AG04450 (cell line): ENCODE results near the gene EDEM3. TPM values are rescaled to one million over a fixed set of nuclear protein-coding genes. Genes with fewer than 3 reads are reported as not detected.

Experiments
- CTCF ChIA-PET: fragments of 300-600, 350-600 bp; formaldehyde crosslinking; extraction: SDS; loops from one replicate; lab custom pipeline; 2022; ENCODE audit warnings: antibody characterized with exemption, inconsistent platforms; lab: Charles Lee
- POLR2A ChIA-PET: fragments of 350-600 bp; formaldehyde crosslinking; extraction: SDS; loops from one replicate; lab custom pipeline; 2021; ENCODE audit warnings: antibody characterized with exemption, inconsistent platforms; lab: Yijun Ruan, JAX
- DNase-seq: peaks from one replicate; pipeline ENCODE4 v3.0.0-alpha.2; 2011; ENCODE audit warnings: low read depth, low spot score
- H3K27ac ChIP-seq: one replicate; pipeline ENCODE4 v1.5.1; 2012; ENCODE audit warnings: low read depth, low read length, control low read depth
- H3K27me3 ChIP-seq: one replicate; pipeline ENCODE4 v1.6.0; 2012; ENCODE audit warnings: low read length; ENCODE audit not compliant: control insufficient read depth, insufficient read depth
- H3K4me3 ChIP-seq: 2 replicates; pipeline ENCODE4 v1.5.1; 2011; ENCODE audit warnings: mild to moderate bottlenecking, low read depth, low read length, control low read depth
- H3K9me3 ChIP-seq: 2 replicates; pipeline ENCODE4 v1.5.1; 2012; ENCODE audit warnings: low read length; ENCODE audit not compliant: control insufficient read depth, insufficient read depth
- polyA plus RNA-seq: library from polyadenylated mRNA; depleted of rRNA; stranded (reverse); fragments of >200 nt; gene quantifications from 2 replicates; pipeline ENCODE4 v1.2.3, GENCODE V29; 2011
- TF ChIP-seq, protein P1 (sequence below): IDR thresholded peaks from 2 replicates; pipeline ENCODE4 v1.5.1; 2011; ENCODE audit warnings: low read depth, low read length, control low read depth, inconsistent platforms

EDEM3 gene
- polyA plus RNA-seq, 1 experiment, result 26.1 TPM

DNA sequence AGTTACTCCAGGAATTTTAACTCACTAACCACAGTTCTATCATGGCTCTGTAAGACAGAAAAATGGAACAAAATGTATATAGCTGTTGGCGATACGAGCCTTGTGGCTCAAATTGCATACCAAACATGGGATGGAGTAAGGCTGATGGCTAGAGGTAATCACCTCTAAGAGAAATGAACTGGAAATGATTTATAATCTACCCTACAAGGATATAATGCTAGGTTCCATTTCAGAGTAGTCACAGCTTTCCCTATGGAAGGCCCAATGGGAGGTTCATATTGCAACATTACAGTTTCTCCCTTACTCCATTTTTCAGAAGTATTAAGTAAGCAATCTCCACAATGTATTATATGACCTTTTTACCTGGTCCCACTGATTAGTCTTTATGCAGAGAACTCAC lies 61.6 kb downstream of the EDEM3 start:
- DNase-seq, result no peak
- no peaks in the 10 kb centered on the region for H3K9me3 ChIP-seq
- ChIA-PET POLR2A (interaction anchor here (0.6 kb wide), 1 partner anchor 40 kb away, joined by 5 read pairs; no protein-coding TSS in a partner anchor), CTCF (interaction anchor here (0.6 to 3.6 kb wide), 10 partner anchors 8 to 621 kb away, joined by 3 to 35 read pairs (median 4); no protein-coding TSS in a partner anchor)
- H3K4me3 ChIP-seq, result no peak overlapping the region
- no peaks in the 10 kb centered on the region for H3K27me3 ChIP-seq
- TF ChIP-seq, protein P1, sequence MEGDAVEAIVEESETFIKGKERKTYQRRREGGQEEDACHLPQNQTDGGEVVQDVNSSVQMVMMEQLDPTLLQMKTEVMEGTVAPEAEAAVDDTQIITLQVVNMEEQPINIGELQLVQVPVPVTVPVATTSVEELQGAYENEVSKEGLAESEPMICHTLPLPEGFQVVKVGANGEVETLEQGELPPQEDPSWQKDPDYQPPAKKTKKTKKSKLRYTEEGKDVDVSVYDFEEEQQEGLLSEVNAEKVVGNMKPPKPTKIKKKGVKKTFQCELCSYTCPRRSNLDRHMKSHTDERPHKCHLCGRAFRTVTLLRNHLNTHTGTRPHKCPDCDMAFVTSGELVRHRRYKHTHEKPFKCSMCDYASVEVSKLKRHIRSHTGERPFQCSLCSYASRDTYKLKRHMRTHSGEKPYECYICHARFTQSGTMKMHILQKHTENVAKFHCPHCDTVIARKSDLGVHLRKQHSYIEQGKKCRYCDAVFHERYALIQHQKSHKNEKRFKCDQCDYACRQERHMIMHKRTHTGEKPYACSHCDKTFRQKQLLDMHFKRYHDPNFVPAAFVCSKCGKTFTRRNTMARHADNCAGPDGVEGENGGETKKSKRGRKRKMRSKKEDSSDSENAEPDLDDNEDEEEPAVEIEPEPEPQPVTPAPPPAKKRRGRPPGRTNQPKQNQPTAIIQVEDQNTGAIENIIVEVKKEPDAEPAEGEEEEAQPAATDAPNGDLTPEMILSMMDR, result no peak
- H3K27ac ChIP-seq, result no peak overlapping the region

DNA sequence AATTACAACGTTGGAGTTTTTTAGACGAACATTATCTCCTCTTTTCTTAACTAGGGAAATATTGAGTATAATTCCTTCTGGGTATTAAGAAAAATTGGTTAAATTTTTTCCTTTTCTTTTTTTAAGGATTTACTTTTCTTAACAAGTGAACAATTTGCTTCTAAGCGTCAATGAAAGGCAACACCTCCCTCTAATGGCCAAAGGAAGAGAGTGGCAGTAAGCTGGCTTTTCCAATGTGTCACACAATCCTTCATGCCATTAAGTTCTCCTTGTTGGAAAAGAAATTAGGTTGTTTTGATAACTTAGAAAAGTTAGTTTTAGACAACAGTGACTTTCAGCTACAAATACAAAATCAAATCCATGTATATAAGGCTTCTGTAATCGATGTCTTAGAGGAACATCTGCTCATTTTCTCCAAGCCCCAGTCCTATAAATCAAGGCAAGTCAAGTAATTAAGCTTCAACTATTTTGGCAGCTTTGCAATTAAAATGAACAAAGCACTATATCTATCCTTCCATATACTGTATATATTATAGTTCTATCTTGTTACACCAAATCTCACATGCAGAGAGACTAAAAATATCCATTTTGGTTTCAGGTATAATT lies 62.8 kb downstream of the EDEM3 start:
- Histone ChIP-seq H3K27ac (no peak overlapping the region), H3K27me3 (no peaks in the 10 kb centered on the region), H3K4me3 (no peak overlapping the region), H3K9me3 (no peaks in the 10 kb centered on the region)
- ChIA-PET CTCF (interaction anchor here (0.6 to 3.6 kb wide), 22 partner anchors 9 to 1036 kb away, joined by 3 to 35 read pairs (median 4); no protein-coding TSS in a partner anchor), POLR2A (no interaction called here)
- peak; percentile 3 for DNase-seq
- TF ChIP-seq, protein P1, result peak; percentile 87

DNA sequence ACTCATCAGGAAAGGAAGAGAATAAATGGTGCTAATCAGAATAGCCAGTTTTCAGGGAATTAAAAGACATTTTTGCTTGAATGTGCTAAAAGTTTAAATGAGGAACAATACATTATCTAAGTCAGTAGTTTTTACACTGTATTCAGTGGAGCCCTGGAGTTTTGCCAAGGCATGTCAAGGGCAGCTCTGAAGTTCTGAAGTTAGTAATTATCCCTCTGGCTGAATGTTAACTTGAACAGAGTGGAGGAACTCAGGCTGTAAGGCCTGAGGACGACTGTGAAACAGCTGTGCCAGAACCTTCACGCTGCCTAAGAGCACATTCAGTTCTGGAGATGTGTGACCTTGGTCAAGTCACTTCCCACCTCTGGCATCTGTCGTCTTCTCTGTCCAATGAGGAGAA lies 68.1 kb downstream of the EDEM3 start:
- ChIA-PET POLR2A (no interaction called here), CTCF (no interaction called here)
- Histone ChIP-seq H3K27me3 (peaks cover 3% of the 10 kb centered on the region), H3K4me3 (no peak overlapping the region), H3K27ac (no peak overlapping the region), H3K9me3 (no peaks in the 10 kb centered on the region; the same call in 1 of the 2 replicates)
- no peak for DNase-seq
- TF ChIP-seq, protein P1, result no peak

DNA sequence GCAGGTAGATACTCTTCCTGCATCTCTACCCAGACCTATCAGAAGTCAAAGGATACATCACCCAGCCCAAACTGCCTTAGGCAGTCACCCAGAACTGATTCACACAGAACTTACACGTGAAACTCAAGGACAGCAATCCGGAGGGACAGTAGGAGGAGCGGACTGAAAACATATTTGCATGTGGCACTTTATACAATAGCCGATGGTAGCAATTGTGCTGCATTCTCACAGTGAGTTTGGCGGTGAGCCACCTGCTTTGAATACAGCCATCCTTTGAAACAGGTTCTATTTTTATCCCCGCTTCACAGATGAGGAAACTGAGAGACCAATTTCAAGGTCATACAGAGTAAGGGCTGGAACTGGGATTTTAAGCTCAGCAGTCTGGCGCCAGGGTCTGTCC lies 69.5 kb downstream of the EDEM3 start:
- Histone ChIP-seq H3K27me3 (peaks cover 3% of the 10 kb centered on the region), H3K27ac (no peak overlapping the region), H3K9me3 (no peaks in the 10 kb centered on the region; the same call in 1 of the 2 replicates), H3K4me3 (no peak overlapping the region)
- CTCF ChIA-PET, result interaction anchor here (1.4 kb wide), 1 partner anchor 21 kb away, joined by 4 read pairs; no protein-coding TSS in a partner anchor
- DNase-seq, result no peak
- TF ChIP-seq, protein P1, result no peak
- POLR2A ChIA-PET, result no interaction called here
